ENCODE results near the gene CEP19. TPM values are rescaled to one million over a fixed set of nuclear protein-coding genes. Genes with fewer than 3 reads are reported as not detected.

The CEP19 gene
- total RNA-seq, 2 experiments from 2014 or later, result 4.6 to 5.6 TPM

DNA sequence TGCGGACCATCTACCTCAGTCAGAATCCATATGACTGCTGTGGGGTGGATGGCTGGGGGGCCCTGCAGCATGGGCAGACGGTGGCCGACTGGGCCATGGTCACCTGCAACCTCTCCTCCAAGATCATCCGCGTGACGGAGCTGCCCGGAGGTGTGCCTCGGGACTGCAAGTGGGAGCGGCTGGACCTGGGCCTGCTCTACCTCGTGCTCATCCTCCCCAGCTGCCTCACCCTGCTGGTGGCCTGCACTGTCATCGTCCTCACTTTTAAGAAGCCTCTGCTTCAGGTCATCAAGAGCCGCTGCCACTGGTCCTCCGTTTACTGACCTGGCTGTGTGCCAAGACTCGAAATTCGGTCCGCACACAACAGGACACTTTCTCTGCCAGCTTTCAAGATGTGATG lies 50.6 kb downstream of the CEP19 start:
- Mint-ChIP-seq H3K27ac (no peak overlapping the region), H3K4me3 (no peak overlapping the region), H3K4me1 (ENCODE audit: low read depth) (no peaks in the 10 kb centered on the region), H3K9me3 (ENCODE audit: insufficient read depth) (no peaks in the 10 kb centered on the region), H3K27me3 (ENCODE audit: low read depth) (no peaks in the 10 kb centered on the region), H3K36me3 (ENCODE audit: low read depth) (peaks cover 40% of the 10 kb centered on the region)
- ATAC-seq, result no peak
- DNase-seq, result no peak
- POLR2A ChIA-PET, result no interaction called here
- CTCF ChIA-PET, result no interaction called here

DNA sequence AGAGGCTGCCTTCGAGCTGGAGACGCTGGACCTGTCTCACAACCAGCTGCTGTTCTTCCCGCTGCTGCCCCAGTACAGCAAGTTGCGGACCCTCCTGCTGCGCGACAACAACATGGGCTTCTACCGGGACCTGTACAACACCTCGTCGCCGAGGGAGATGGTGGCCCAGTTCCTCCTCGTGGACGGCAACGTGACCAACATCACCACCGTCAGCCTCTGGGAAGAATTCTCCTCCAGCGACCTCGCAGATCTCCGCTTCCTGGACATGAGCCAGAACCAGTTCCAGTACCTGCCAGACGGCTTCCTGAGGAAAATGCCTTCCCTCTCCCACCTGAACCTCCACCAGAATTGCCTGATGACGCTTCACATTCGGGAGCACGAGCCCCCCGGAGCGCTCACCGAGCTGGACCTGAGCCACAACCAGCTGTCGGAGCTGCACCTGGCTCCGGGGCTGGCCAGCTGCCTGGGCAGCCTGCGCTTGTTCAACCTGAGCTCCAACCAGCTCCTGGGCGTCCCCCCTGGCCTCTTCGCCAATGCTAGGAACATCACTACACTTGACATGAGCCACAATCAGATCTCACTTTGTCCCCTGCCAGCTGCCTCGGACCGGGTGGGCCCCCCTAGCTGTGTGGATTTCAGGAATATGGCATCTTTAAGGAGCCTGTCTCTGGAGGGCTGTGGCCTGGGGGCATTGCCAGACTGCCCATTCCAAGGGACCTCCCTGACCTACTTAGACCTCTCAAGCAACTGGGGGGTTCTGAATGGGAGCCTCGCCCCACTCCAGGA lies 51.5 kb downstream of the CEP19 start:
- H3K27me3 Mint-ChIP-seq (ENCODE audit: low read depth), result no peaks in the 10 kb centered on the region
- ATAC-seq (no peak), DNase-seq (no peak)
- ChIA-PET POLR2A (interaction anchor here (0.9 kb wide), 1 partner anchor 144 kb away, joined by 3 read pairs; no protein-coding TSS in a partner anchor), CTCF (no interaction called here)
- H3K4me1 Mint-ChIP-seq (ENCODE audit: low read depth), result no peaks in the 10 kb centered on the region
- H3K27ac Mint-ChIP-seq, result no peak overlapping the region
- H3K9me3 Mint-ChIP-seq (ENCODE audit: insufficient read depth), result no peaks in the 10 kb centered on the region
- H3K4me3 Mint-ChIP-seq, result no peak overlapping the region
- peaks cover 47% of the 10 kb centered on the region for H3K36me3 Mint-ChIP-seq (ENCODE audit: low read depth)

DNA sequence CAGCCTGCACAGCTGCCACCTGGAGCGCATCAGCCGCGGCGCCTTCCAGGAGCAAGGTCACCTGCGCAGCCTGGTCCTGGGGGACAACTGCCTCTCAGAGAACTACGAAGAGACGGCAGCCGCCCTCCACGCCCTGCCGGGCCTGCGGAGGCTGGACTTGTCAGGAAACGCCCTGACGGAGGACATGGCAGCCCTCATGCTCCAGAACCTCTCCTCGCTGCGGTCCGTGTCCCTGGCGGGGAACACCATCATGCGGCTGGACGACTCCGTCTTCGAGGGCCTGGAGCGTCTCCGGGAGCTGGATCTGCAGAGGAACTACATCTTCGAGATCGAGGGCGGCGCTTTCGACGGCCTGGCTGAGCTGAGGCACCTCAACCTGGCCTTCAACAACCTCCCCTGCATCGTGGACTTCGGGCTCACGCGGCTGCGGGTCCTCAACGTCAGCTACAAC lies 52.1 kb downstream of the CEP19 start:
- Mint-ChIP-seq H3K27ac (no peak overlapping the region), H3K9me3 (ENCODE audit: insufficient read depth) (no peaks in the 10 kb centered on the region), H3K27me3 (ENCODE audit: low read depth) (no peaks in the 10 kb centered on the region), H3K36me3 (ENCODE audit: low read depth) (peaks cover 50% of the 10 kb centered on the region), H3K4me3 (no peak overlapping the region), H3K4me1 (ENCODE audit: low read depth) (no peaks in the 10 kb centered on the region)
- DNase-seq (no peak), ATAC-seq (no peak)
- ChIA-PET CTCF (no interaction called here), POLR2A (interaction anchor here (0.9 kb wide), 1 partner anchor 145 kb away, joined by 3 read pairs; no protein-coding TSS in a partner anchor)

Other genes with a start within 250 kb of the CEP19 start
- gene RNF168, start 208.5 kb downstream of the CEP19 start, total RNA-seq, result 10 to 100 TPM; 35.2 to 39.3 TPM
- gene SMCO1, start 196.9 kb downstream of the CEP19 start, total RNA-seq, result under 1 TPM in 1 of 2 experiments, not detected in 1; 0.13 TPM
- gene WDR53, start 143.7 kb downstream of the CEP19 start, total RNA-seq, result 10 to 100 TPM; 21.0 to 21.8 TPM
- 10 to 100 TPM; 16.1 to 17.7 TPM for gene FBXO45, start 143.6 kb downstream of the CEP19 start, total RNA-seq
- gene NRROS, start 72.6 kb downstream of the CEP19 start, total RNA-seq, result 10 to 100 TPM; 37.5 to 39.9 TPM
- gene PIGX, start 127 bp upstream of the CEP19 start, total RNA-seq, result 10 to 100 TPM; 41.5 to 42.1 TPM
- gene PAK2, start 27.6 kb upstream of the CEP19 start, total RNA-seq, result 100 to 1,000 TPM in 1 of 2 experiments, 10 to 100 TPM in 1; 84.7 to 104 TPM
- 10 to 100 TPM; 32.2 to 37.0 TPM for gene SENP5, start 155.7 kb upstream of the CEP19 start, total RNA-seq
- 10 to 100 TPM; 49.1 to 52.4 TPM for gene NCBP2, start 230.3 kb upstream of the CEP19 start, total RNA-seq

Measured in activated CD8-positive, alpha-beta T cell treated with anti-CD3 and anti-CD28 coated beads, Interleukin-2, amount 10 ng/mL, durations not matched to agents 7 days and 5 days (primary cell).